NK-92 (cell line): ENCODE data around the gene ABT1.
"Not testable (repeated sequence)": the region's sequence is repeated elsewhere in the genome, so short reads cannot be mapped to it uniquely, and the experiment has no call there.

Source experiments
- DNase-seq: peaks from one replicate; lab custom pipeline; 2025; ENCODE audit not compliant: unreplicated experiment; lab: John Stamatoyannopoulos, UW

ABT1 gene

DNA sequence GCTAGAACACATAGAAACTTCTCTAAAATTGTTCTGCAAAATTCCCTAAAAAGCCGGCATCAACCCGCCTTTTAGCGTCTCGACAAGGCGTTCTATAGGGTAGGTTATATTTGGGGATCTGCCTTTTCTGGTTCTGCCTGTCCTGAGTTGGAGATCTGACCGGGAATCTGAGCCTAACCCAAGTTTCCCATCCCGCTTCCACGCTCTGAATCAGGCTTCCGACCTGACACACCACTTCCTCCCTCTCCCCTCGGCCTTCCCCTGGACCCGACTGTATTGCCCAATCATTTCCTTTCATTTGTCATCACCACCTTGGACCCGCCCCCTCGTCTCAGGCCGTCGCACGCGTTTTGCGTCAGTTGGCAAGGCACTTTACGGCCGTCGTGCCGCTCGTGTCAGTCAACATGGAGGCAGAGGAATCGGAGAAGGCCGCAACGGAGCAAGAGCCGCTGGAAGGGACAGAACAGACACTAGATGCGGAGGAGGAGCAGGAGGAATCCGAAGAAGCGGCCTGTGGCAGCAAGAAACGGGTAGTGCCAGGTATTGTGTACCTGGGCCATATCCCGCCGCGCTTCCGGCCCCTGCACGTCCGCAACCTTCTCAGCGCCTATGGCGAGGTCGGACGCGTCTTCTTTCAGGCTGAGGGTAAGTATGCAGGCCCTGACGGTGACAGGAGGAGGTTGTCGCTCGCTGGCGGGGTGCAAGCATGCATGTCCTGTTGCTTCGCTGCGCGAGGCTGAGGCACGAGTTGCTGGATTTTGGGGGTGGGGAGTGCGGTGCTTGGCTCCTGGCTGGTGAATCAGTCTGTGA is at the start of gene ABT1:
Gene ABT1, plus strand, starts transcription at position 375 of the 810 bp plus-strand sequence. Its CDS starts 30 bp downstream, at position 405.
- DNase-seq: peak; percentile 84

DNA sequence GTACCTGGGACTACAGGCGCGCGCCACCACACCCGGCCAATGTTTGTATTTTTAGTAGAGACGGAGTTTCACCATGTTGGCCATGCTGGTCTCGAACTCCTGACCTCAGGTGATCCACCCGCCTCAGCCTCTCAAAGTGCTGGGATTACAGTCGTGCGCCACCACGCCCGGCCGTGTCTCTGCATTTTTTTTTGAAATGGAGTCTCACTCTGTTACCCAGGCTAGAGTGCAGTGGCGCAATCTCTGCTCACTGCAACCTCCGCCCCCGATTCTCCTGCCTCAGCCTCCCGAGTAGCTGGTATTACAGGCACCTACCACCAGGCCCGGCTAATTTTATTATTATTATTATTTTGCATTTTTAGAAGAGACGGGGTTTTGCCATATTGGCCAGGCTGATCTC is 49.4 kb upstream of the ABT1 start:
- DNase-seq: not testable (repeated sequence)

DNA sequence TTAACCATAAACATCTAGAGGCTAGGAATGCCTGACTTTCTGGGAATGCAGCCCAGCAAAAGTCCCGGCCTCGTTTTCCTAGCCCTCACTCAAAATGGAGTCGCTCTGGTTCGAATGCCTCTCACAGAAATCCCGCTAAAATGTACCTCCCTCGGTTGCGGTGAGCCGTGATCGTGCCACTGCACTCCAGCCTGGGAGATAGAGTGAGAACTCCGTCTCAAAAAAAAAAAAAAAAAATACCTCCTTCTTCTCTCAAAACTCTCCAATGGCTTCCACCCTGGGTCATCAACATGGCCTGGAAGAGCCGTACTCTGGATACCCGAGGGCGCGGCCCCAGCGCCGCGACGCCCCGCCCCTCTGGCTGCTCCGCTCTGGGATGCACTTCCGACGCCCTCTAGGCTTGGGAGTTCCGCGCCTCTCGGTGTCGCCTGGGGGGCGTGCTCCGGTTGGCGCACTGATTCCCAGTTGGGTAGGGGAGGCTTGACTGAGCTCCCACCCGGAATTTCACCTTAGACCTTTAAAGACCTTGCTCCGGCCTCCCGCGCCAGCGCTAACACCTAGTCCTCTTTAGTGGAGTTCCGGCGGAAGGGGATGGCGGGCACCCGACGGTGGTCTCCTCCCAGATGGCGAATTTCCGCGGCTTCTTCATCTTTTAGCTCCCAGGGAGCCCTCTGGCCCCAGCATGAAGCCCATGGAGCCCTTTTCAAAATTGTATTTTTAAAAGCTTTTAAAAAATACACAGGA is 46.3 kb upstream of the ABT1 start:
- no peak for DNase-seq

DNA sequence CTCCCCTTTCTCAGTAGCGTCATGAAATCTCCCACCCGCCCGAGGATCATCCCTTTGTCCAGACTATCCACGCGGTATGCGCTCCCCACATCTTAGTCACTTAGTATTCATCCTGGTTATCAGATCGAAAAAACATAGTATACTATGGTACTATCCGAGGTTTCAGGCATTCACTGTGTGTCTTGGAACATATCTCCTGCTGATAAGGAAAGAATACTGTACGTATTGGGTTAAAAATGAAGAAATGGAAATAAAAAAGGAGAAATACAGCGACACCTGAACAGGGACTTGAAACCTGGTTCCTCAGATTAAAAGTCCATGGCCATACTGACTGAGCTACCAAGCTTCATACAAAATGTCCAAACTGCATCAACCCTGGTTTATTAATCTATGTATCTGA is 44.5 kb upstream of the ABT1 start:
- no peak for DNase-seq

DNA sequence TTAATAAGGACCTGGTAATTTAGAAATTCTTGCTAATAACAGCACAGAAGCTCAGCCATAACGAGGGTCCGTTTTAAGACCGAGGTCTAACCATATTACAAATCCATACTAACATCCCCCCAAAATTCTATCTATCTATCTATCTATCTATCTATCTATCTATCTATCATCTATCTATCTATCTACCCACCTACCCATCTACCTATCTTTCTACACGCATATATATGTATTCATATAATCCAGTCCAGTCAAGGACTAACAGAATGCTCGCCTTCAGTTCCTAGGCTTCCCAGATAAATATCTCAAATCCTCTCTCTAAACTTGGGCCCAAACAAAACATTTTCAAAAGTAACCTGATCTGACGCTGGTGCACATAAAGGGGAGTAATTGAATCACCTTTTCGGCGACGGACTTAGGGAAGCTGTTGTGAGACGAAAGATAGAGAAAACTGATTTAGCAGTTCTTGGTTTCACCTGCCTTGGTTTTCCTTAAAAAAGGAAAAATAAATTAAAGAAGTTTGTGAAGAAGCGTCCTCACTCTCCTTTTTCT is 44.0 kb upstream of the ABT1 start:
- DNase-seq: no peak

DNA sequence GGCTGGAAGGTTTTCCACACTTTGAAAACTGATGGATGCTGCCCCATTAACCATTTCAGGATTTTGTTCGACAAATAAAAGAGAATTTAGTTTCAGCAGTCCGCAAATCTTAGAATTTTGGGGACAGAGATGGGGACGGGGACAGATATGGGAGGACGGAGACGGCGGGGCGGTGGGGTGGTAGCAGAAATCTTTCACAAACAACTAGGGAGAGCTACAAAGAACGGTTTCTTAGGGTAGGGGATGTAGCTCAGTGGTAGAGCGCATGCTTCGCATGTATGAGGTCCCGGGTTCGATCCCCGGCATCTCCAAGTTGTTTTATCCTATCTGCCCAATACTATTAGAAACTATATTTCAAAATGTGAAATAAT is 43.5 kb upstream of the ABT1 start:
- DNase-seq: no peak

DNA sequence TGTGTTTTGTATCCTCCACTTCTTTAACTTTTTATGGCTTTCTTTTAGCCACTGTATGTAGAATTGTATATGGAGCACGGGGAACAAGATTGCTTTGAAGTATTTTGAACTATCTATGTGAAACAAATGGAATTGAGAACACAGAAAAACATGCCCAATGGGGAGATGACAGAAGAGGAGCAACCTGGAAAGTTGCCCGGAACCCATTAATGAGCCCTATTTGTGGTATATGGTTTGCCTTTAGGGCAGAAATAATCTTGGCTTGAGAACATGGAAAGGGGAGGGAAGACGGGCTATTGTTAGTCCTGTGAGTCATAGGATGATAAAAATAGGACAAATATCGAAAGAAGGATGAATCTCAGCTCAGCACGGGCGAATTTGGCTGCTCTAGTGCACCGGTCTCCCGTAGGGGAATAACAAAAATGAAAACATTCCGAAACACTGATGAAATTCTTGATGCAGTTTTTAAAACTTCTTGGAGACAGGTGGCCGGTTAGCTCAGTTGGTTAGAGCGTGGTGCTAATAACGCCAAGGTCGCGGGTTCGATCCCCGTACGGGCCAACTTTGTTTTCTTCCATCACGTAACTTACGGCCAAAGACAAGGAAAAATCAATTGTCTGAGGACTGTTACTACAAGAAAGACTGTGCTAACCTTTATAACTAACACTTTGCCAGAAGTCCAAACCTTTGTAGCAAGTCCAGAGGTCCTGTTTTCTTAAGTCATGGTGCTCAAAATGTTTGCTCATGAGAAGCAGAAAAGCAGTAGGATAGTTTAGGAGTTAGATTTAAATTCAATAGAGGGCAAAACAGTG is 42.9 kb upstream of the ABT1 start:
- no peak for DNase-seq

DNA sequence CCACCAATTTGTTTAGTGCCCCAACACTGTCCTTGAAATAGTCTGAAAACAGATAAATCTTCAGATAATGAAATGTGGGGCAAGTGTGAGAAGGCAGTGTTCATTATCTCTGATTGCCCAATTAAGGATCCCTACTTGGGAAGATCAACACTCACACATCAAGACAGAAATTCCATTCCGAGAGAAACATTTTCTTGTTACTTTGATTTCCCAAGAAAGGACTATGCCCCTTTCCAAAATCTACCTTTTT is 42.4 kb upstream of the ABT1 start:
- DNase-seq: no peak

DNA sequence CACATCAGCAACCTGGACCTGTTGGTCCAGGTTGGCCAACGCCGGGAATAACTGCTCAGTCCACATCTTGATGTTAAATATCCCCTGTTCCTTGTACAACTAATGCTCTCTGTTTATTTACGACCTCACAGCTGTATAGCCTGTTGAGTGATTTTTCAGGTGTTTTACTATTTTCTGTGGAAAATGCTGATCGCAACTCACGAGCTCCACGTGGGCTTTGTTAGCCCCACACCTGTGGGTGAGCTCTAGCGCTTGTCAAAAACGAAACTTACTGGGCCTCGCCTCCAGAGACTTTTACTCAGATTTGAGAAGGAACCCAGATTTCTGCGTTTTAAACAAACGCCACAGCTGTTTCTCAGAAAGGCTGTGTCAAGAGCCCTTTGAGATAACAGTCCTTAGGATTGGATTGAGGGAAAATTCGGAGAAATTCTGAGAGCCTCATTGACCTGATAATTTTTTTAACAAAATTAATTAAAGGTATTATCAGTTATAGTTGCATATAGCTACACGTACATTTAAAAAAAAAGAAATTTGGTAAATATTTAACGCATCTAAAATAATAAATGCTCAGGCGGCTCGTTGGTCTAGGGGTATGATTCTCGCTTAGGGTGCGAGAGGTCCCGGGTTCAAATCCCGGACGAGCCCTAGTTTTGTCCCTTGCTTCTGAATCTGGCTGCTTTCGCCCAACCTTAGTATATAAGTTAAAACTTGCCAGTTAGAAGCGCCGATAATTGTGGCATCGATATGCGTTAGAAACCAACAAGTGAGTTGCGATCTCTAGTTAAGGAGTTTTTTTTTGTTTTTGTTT is 41.9 kb upstream of the ABT1 start:
- DNase-seq: no peak

DNA sequence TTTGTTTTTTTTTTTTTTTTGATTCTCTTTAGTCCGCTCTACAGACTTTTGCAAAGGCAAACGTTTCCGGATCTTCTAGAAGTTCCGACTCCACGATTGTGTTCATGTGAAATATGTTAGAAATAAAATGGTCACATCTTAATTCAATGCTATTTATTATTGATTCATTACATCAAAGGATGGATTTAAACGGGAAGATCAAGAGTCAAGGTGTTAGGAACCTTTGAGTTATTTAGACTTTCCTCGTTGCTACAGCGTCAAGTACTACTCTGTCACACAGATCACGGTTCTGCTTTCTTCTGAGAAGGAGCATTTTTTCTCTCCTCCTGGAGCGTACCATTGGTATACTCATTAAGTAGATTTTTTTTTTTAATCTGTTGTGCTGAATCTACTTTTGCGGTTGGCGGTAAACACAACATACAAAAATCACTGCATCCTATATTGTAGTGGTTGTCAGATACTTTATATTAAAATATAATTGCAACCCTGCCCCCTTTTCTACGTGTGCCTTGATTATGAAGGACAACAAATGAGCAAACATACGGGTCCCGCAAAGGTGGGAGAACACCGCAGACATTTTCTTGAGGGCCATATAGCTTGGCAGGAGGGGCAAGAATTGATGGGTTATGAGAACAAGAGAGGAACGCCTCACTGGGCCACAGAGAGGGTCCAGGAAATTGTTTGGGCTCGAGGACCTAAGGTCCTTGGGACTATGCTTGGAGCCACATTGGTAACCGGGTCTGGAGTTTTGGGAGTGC is 41.1 kb upstream of the ABT1 start:
- DNase-seq: no peak

DNA sequence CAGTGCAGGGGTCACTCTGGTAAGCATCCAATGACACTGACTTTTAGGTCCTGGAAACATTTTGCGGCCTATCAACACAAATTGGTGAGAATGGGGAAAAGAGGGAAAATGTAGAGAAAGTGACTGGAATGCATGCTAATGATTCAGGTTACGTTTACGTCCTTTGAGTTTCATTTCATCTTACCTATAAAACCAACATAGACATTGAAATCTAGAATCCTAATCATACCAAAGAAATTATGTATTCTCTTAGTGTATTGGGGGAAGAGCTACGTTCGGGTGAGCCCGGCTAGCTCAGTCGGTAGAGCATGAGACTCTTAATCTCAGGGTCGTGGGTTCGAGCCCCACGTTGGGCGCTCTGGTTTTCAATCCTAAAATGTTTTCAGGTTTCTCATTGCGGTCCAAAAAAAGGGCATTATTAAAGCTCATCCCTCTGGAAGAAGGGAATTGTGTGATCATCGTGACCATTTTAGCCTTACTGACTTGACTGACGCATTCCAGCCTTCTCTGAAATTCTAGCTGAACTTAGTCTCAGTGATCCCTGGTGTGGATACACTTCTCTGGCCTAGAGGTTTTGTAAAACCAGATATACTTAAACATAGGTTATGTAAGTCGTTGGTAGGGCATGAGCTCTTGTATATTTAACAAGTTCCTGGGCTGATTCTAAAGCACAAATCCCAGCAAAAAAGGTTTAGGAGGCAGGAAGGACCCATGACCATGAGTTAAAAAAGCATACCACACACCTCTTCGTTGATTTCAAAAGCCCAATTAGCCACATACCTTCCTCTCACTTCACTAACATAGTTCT is 40.3 kb upstream of the ABT1 start:
- DNase-seq: no peak

DNA sequence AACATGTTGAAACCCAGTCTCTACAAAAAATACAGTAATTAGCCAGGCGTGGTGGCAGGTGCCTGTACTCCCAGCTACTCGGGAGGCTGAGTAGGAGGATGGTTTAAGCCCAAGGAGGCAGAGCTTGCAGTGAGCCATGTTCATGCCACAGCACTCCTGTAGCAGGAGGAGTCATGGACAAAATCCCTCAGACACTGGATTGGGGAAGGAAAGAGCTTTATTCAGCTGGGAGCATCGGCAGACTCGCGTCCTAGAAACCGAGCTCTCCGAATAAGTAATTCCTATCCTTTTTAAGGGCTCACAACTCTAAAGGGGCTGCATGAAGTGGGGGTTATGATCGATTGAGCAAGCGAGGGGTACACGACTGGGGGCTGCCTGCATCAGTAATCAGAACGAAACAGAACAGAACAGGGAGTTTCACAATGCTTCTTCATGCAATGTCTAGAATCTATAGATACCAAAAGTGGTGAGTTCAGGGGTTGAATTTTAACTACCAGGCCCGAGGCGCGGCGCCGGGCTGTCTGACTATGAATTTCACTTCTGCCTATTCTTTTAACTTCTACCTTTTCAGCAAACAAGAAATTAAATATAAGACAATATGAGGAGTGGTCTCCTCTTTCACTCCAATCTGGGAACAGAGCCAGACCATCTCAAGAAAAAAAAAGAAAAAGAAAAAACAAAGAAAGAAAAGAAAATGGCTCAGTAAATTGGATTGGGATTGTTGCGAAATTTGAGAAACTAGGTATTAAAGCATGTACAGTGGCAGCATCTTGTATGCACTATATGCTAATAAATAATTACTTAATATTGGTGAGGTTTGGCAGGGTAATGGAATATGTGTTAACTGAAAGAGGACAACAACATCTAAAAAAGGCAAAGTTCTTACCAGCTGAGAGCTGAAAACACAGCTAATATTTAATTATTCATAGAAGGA is 35.0 kb upstream of the ABT1 start:
- no peak for DNase-seq

DNA sequence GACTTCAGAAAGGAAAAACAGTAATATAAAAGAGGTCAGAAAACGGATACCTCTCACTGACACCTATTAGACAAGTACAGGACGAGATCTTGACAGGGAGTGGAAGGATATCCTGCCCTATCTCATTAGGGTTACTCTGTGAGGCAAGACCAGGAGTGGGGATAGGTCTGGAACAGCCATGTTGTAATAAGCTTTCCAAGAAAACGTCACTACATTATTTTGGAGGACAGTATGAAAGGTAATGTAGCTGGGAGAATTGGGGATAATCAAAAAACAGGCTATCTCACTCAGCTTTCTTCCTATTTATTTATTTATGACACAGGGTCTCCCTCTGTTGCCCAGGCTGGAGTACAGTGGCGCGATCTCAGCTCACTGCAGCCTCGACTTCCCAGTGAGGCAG is 33.3 kb upstream of the ABT1 start:
- DNase-seq: no peak

DNA sequence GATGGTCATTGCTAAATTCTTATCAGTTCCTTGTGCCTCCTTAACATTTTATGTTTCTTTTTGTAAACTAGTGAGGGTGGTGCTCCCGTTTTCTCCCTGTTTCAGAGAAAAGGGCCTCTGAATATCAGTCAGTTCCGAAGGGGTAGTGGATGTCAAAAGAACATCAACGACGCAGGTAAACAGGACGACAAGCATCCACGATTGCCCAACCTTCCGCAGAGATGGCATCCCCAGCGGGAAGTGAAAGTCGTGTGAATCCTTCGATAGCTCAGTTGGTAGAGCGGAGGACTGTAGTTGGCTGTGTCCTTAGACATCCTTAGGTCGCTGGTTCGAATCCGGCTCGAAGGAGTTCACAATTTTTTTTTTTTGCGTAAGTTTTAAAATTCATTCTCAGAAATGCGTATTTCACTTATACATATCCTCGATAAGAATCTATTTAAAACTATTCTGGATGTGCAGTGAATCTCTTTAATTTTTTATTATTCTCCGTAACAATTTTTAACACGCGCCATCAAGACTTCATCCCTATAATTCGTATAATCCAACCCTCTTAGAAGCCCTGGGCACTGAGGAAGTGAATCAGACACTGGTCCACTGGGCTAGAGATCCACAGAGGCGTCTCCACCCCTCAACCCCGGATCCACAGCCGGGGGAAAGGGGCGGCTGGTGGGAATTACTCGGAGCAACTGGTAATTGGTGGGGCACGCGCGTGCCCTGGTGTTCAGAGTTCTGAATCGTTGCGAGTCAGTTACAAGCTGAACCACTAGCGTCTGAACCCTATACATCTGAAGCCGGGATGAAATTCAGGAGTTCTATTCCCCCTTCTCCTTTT is 27.9 kb upstream of the ABT1 start:
- peak; percentile 74 for DNase-seq

DNA sequence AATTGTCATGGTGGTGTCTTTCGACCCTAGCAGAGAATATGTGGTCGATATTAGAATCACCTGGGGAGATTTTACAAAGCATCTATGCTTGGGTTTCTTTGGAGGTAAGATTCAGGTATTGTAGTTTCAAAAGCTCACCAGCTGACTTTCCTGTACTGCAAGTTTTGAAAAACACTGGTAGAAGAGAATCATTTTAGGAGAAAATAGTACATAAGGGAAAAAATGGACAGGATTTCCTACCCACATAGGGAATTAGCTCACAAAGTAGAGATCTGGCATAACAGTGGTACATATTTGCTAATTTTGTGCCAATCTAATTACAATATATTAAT is 27.4 kb upstream of the ABT1 start:
- no peak for DNase-seq

DNA sequence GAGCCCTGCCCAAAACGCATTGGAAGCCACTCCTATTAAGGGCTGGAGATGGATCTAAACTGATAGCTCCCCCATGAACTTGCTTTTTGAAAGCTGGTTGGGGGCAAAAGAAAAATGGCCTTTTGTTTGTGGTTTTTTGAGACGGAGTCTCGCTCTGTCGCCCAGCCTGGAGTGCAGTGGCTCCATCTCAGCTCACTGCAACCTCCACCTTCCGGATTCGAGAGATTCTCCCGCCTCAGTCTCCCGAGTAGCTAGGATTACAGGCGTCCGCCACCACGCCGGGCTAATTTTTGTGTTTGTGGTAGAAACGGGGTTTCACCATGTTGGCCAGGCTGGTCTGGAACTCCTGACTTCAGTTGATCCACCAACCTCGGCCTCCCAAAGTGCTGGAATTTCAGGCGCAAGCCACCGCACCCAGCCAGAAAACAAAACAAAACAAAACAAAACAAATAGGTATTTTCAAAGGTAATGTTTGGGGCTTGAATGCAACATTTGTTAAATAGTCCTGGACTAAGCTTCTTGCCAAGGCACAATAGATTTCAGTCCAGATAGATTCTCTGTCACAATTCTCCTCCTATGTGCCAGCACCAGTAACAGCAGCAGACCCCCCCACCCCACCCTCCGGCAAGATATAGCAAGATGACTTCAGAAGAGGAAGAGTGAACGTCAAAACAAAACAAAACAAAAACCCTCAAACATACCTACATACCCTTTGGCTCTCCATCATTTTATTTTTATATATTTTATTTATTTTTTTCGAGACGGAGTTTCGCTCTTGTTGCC is 26.5 kb upstream of the ABT1 start:
- no peak for DNase-seq
